Measurements from ENCODE around the gene GPR32. TPM values are rescaled to one million over a fixed set of nuclear protein-coding genes. Genes with fewer than 3 reads are reported as not detected.
"Not testable (repeated sequence)": the region's sequence is repeated elsewhere in the genome, so short reads cannot be mapped to it uniquely, and the experiment has no call there.

GPR32 gene, protein sequence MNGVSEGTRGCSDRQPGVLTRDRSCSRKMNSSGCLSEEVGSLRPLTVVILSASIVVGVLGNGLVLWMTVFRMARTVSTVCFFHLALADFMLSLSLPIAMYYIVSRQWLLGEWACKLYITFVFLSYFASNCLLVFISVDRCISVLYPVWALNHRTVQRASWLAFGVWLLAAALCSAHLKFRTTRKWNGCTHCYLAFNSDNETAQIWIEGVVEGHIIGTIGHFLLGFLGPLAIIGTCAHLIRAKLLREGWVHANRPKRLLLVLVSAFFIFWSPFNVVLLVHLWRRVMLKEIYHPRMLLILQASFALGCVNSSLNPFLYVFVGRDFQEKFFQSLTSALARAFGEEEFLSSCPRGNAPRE
- not detected in 2 replicates for total RNA-seq
- not detected for total RNA-seq (2013)
- not detected in 2 replicates for polyA plus RNA-seq
- polyA minus RNA-seq = 0.43 TPM in 1 of 2 replicates, not detected in the other

DNA sequence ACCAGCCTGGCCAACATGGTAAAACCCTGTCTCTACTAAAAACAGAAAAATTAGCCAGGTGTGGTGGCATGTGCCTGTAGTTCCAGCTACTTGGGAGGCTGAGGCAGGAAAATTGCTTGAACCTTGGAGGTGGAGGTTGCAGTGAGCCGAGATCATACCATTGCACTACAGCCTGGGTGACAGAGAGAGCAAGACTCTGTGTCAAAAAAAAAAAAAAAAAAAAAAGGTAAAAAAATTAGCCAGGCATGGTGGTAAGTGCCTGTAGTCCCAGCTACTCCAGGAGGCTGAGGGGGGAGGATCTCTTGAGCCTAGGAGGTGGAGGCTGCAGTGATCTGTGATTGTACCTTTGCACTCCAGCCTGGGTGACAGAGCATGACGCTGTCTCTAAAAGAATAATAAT lies at the start of gene GPR32:
GPR32 (plus strand) TSS at position 301 of the 400 bp plus-strand sequence. CDS start 137 bp downstream, outside the sequence.
- H3K4me3 ChIP-seq (ENCODE audit: control extremely low read depth in 1 of 5, extremely low read depth in 1 of 5, insufficient read depth in 1 of 5, low read depth in 2 of 5, low read length in 4 of 5); H2AFZ ChIP-seq (ENCODE audit: insufficient read depth, low read depth, low read length, poor library complexity, severe bottlenecking); H3K4me1 ChIP-seq (ENCODE audit: control insufficient read depth in 2 of 2, insufficient read depth in 2 of 2, low read length in 2 of 2); intact Hi-C loops (cut with micrococcal nuclease); H3K9me3 Mint-ChIP-seq (ENCODE audit: insufficient read depth); H3K4me2 ChIP-seq (replicated peaks; ENCODE audit: low read depth, low read length, poor library complexity, severe bottlenecking); H3K4me1 Mint-ChIP-seq; H3K79me2 ChIP-seq (ENCODE audit: control insufficient read depth, insufficient read depth, low read length); H3K36me3 ChIP-seq (replicated peaks in 1 of 2; ENCODE audit: control extremely low read depth in 1 of 2, control insufficient read depth in 1 of 2, extremely low read depth in 1 of 2, insufficient read depth in 2 of 2, low read length in 1 of 2); H3K9ac ChIP-seq (ENCODE audit: low read length); H3K27me3 ChIP-seq (replicated peaks in 1 of 4; ENCODE audit: control extremely low read depth in 1 of 4, control insufficient read depth in 3 of 4, insufficient read depth in 4 of 4, low read length in 3 of 4); H3K4me3 Mint-ChIP-seq; H3K27ac Mint-ChIP-seq; CTCF ChIA-PET; POLR2A ChIA-PET; H4K20me1 ChIP-seq (ENCODE audit: control insufficient read depth, insufficient read depth, low read length, poor library complexity, severe bottlenecking); H3K27ac ChIP-seq (ENCODE audit: low read length in 2 of 2); H3K9me3 ChIP-seq (ENCODE audit: control extremely low read depth in 1 of 3, control insufficient read depth in 2 of 3, insufficient read depth in 1 of 3, low read length in 2 of 3); DNase-seq; ATAC-seq (ENCODE audit: low read depth): not testable (repeated sequence)
- WGBS (ENCODE audit: insufficient coverage) = 75% methylated on average over 1 of the region's 2 CpGs
- peaks cover 28% of the 10 kb centered on the region for H3K27me3 Mint-ChIP-seq

DNA sequence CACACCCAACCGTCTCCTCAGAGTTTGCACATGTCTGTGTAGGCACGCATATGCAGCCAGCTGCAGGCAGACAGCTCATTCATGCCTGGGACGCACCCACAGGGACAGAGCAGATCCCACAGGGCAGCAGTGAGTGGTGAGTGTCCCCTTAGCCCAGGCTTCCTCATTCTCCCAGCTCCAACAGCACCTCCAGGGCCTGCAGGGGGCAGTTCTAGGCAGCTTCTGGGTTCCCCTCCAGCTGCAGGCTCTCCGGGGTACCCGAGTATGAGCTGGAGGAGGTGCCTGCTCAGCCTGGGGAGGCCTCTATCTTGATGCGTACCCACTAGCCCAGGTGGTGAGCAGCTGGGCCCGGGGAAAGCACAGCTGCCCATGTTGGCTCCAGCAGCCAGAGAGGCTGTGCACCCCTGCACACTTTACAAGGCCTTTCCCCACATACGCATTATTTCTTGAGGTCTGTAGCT lies 49.3 kb upstream of the GPR32 start:
- DNase-seq (no peak), ATAC-seq (ENCODE audit: low read depth) (no peak)
- 24% methylated on average over 8 of the region's 8 CpGs for WGBS (ENCODE audit: insufficient coverage)
- H3K9ac ChIP-seq (ENCODE audit: low read length) = no peak overlapping the region
- intact Hi-C loops (cut with micrococcal nuclease) = no loop called here
- Mint-ChIP-seq H3K27me3 (peaks cover 50% of the 10 kb centered on the region), H3K27ac (no peak overlapping the region), H3K9me3 (ENCODE audit: insufficient read depth) (no peaks in the 10 kb centered on the region), H3K4me1 (peaks cover 38% of the 10 kb centered on the region), H3K4me3 (peak overlapping the region; percentile 55)
- POLR2A ChIA-PET = interaction anchor here (0.7 kb wide), 1 partner anchor 175 kb away, joined by 4 read pairs; no protein-coding TSS in a partner anchor
- H3K27me3 ChIP-seq (replicated peaks in 1 of 4; ENCODE audit: control extremely low read depth in 1 of 4, control insufficient read depth in 3 of 4, insufficient read depth in 4 of 4, low read length in 3 of 4) = peaks cover 0 to 84% (median 25%) of the 10 kb centered on the region in 4 experiments
- peaks cover 32 to 35% of the 10 kb centered on the region in 2 donors for H3K4me1 ChIP-seq (ENCODE audit: control insufficient read depth in 2 of 2, insufficient read depth in 2 of 2, low read length in 2 of 2)
- H4K20me1 ChIP-seq (ENCODE audit: control insufficient read depth, insufficient read depth, low read length, poor library complexity, severe bottlenecking) = no peaks in the 10 kb centered on the region
- H3K36me3 ChIP-seq (replicated peaks in 1 of 2; ENCODE audit: control extremely low read depth in 1 of 2, control insufficient read depth in 1 of 2, extremely low read depth in 1 of 2, insufficient read depth in 2 of 2, low read length in 1 of 2) = no peaks in the 10 kb centered on the region
- no peak overlapping the region for H3K27ac ChIP-seq (ENCODE audit: low read length in 2 of 2)
- TF ChIP-seq EZH2 (IDR thresholded peaks at IDR 0.05; ENCODE audit: borderline replicate concordance, insufficient read depth, low read depth, low read length, poor library complexity, severe bottlenecking) = no peak
- TF ChIP-seq CTCF (IDR thresholded peaks at IDR 0.05) = no peak
- H3K79me2 ChIP-seq (ENCODE audit: control insufficient read depth, insufficient read depth, low read length) = no peaks in the 10 kb centered on the region
- H3K4me2 ChIP-seq (replicated peaks; ENCODE audit: low read depth, low read length, poor library complexity, severe bottlenecking) = no peak overlapping the region
- no peak overlapping the region for H3K4me3 ChIP-seq (ENCODE audit: control extremely low read depth in 1 of 5, extremely low read depth in 1 of 5, insufficient read depth in 1 of 5, low read depth in 2 of 5, low read length in 4 of 5)
- peaks cover 0 to 37% (median 3%) of the 10 kb centered on the region in 3 donors for H3K9me3 ChIP-seq (ENCODE audit: control extremely low read depth in 1 of 3, control insufficient read depth in 2 of 3, insufficient read depth in 1 of 3, low read length in 2 of 3)
- H2AFZ ChIP-seq (ENCODE audit: insufficient read depth, low read depth, low read length, poor library complexity, severe bottlenecking) = no peak overlapping the region
- CTCF ChIA-PET = no interaction called here
